GM23338 (cell line): ENCODE data around the gene SNRPA1. TPM values are rescaled to one million over a fixed set of nuclear protein-coding genes. Genes with fewer than 3 reads are reported as not detected.

Source experiments
- ATAC-seq: fragments of 200-7000 bp; cut with Tn5 transposase; 3 replicates; pipeline ENCODE4 v1.9.1; 2020
- DNase-seq: peaks from one replicate; pipeline ENCODE4 v3.0.0-alpha.2; 2015; ENCODE audit warnings: low spot score
- H2AFZ ChIP-seq: fragments of 200-600 bp; sonication (generic); 2 replicates; pipeline ENCODE4 v1.8.0; 2016; ENCODE audit warnings: antibody characterized with exemption, mild to moderate bottlenecking, moderate library complexity
- H3F3A ChIP-seq: fragments of 200-600 bp; sonication (generic); replicated peaks from 2 replicates; pipeline ENCODE4 v1.8.0; 2017; ENCODE audit warnings: antibody characterized with exemption, mixed run types, low read depth
- H3K27ac ChIP-seq: fragments of 200-600 bp; sonication (generic); 2 replicates; pipeline ENCODE4 v1.6.1; 2016; ENCODE audit warnings: low read depth
- H3K27me3 ChIP-seq: fragments of 200-600 bp; sonication (generic); 2 replicates; pipeline ENCODE4 v1.8.0; 2016; ENCODE audit warnings: mild to moderate bottlenecking, mixed run types, moderate library complexity; ENCODE audit not compliant: insufficient read depth
- H3K36me3 ChIP-seq: fragments of 200-600 bp; sonication (generic); 2 replicates; pipeline ENCODE4 v1.8.0; 2016; ENCODE audit warnings: mild to moderate bottlenecking; ENCODE audit not compliant: insufficient read depth
- H3K4me1 ChIP-seq: fragments of 200-600 bp; sonication (generic); 2 replicates; pipeline ENCODE4 v1.8.0; 2016; ENCODE audit warnings: mild to moderate bottlenecking, moderate library complexity; ENCODE audit not compliant: insufficient read depth
- H3K4me2 ChIP-seq: fragments of 200-600 bp; sonication (generic); 2 replicates; pipeline ENCODE4 v1.7.1; 2017; ENCODE audit warnings: mixed run types
- H3K4me3 ChIP-seq: fragments of 200-600 bp; sonication (generic); 2 replicates; pipeline ENCODE4 v1.6.1; 2016; ENCODE audit warnings: mixed run types
- H3K79me2 ChIP-seq: fragments of 200-600 bp; sonication (generic); replicated peaks from 2 replicates; pipeline ENCODE4 v1.8.0; 2017; ENCODE audit warnings: mild to moderate bottlenecking; ENCODE audit not compliant: insufficient read depth
- H3K9me2 ChIP-seq: fragments of 200-600 bp; sonication (generic); 2 replicates; pipeline ENCODE4 v1.8.0; 2017; ENCODE audit not compliant: insufficient read depth
- H4K20me1 ChIP-seq: fragments of 200-600 bp; sonication (generic); replicated peaks from 2 replicates; pipeline ENCODE4 v1.8.0; 2017; ENCODE audit warnings: mild to moderate bottlenecking; ENCODE audit not compliant: insufficient read depth
- H3K27ac Mint-ChIP-seq: 2 replicates; pipeline ENCODE4 v1.8.0; 2020; ENCODE audit warnings: inconsistent platforms, mild to moderate bottlenecking, moderate library complexity, mixed read lengths
- H3K27me3 Mint-ChIP-seq: 3 replicates; pipeline ENCODE4 v1.8.0; 2022; ENCODE audit warnings: low read depth, mild to moderate bottlenecking, moderate library complexity, mixed read lengths, inconsistent platforms; ENCODE audit not compliant: insufficient read depth, poor library complexity
- H3K36me3 Mint-ChIP-seq: 3 replicates; pipeline ENCODE4 v1.8.0; 2021; ENCODE audit warnings: low read depth, mild to moderate bottlenecking, inconsistent platforms, moderate library complexity, mixed read lengths
- H3K4me1 Mint-ChIP-seq: 3 replicates; pipeline ENCODE4 v1.8.0; 2020; ENCODE audit warnings: mild to moderate bottlenecking, inconsistent platforms, mixed read lengths
- H3K4me3 Mint-ChIP-seq: 3 replicates; pipeline ENCODE4 v1.8.0; 2021; ENCODE audit warnings: moderate library complexity, mild to moderate bottlenecking, inconsistent platforms, mixed read lengths
- H3K9me3 Mint-ChIP-seq: 3 replicates; pipeline ENCODE4 v1.8.0; 2020; ENCODE audit warnings: moderate library complexity, mild to moderate bottlenecking, inconsistent platforms, mixed read lengths
- CREB1 ChIP-seq: fragments of 250-450 bp; sonication (Bioruptor Pico); IDR thresholded peaks from 2 replicates; pipeline ENCODE4 v1.5.0; 2020; ENCODE audit warnings: low read depth, mild to moderate bottlenecking, moderate library complexity
- CTCF ChIP-seq, 2 experiments: fragments of 200-600 bp in 1 of 2; sonication (generic) in 1 of 2; conservative IDR thresholded peaks; 2 replicates each; pipeline versions ENCODE4 v1.5.1 to v1.6.1; 2016 to 2017; ENCODE audit warnings: antibody characterized with exemption in 2 of 2, low read depth in 2 of 2, mild to moderate bottlenecking in 2 of 2, moderate library complexity in 1 of 2
- EZH2 ChIP-seq: fragments of 200-600 bp; sonication (generic); IDR thresholded peaks from one replicate; pipeline ENCODE4 v1.8.0; 2017; ENCODE audit warnings: antibody characterized with exemption, mild to moderate bottlenecking, low read depth; ENCODE audit not compliant: unreplicated experiment
- EZH2phosphoT487 ChIP-seq: fragments of 200-600 bp; sonication (generic); IDR thresholded peaks from one replicate; pipeline ENCODE4 v1.8.1; 2018; ENCODE audit warnings: antibody characterized with exemption; ENCODE audit not compliant: unreplicated experiment
- JUNB ChIP-seq: IDR thresholded peaks from one replicate; pipeline ENCODE4 v1.6.1; 2016; ENCODE audit warnings: antibody characterized with exemption; ENCODE audit not compliant: unreplicated experiment
- NANOG ChIP-seq: IDR thresholded peaks from 2 replicates; pipeline ENCODE4 v1.6.1; 2016; ENCODE audit warnings: antibody characterized with exemption, borderline replicate concordance
- POLR2AphosphoS5 ChIP-seq: IDR thresholded peaks from 2 replicates; pipeline ENCODE4 v1.6.1; 2016; ENCODE audit warnings: antibody characterized with exemption, low read depth
- REST ChIP-seq: IDR thresholded peaks from one replicate; pipeline ENCODE4 v1.6.1; 2018; ENCODE audit warnings: antibody characterized with exemption; ENCODE audit not compliant: unreplicated experiment
- STAT1 ChIP-seq: IDR thresholded peaks from one replicate; pipeline ENCODE4 v1.6.1; 2016; ENCODE audit warnings: antibody characterized with exemption; ENCODE audit not compliant: unreplicated experiment
- ZNF114 ChIP-seq: fragments of 250-450 bp; sonication (Bioruptor Pico); IDR thresholded peaks from 2 replicates; pipeline ENCODE4 v1.5.0; 2020; ENCODE audit warnings: mild to moderate bottlenecking, moderate library complexity
- ZNF331 ChIP-seq: fragments of 250-450 bp; sonication (Bioruptor Pico); IDR thresholded peaks from 2 replicates; pipeline ENCODE4 v1.5.0; 2020; ENCODE audit warnings: low read depth, mild to moderate bottlenecking, moderate library complexity
- polyA plus RNA-seq: library from polyadenylated mRNA; unstranded; fragments of >200 nt; fragmentation: Nextera tagmentation; extraction: Ambion mirVana; gene quantifications from 2 replicates; pipeline ENCODE4 v1.2.1, GENCODE V29; 2016
- total RNA-seq: library from RNA; depleted of rRNA; stranded (reverse); fragments of >200 nt; shearing (Covaris generic); gene quantifications from 2 replicates; pipeline ENCODE4 v1.2.3, GENCODE V29; 2014
- TF ChIP-seq, protein P1 (sequence below): IDR thresholded peaks from 2 replicates; pipeline ENCODE4 v1.6.1; 2016; ENCODE audit warnings: antibody characterized with exemption
- TF ChIP-seq, protein P2 (sequence below): fragments of 250-450 bp; sonication (Bioruptor Pico); IDR thresholded peaks from 2 replicates; pipeline ENCODE4 v1.5.0; 2020; ENCODE audit warnings: mild to moderate bottlenecking, moderate library complexity

Gene SNRPA1
- total and polyA plus RNA-seq, 2 experiments from 2014 or later = 170 to 361 TPM

GRCh38 chr15:101250341-101250831 is 44.7 kb downstream of the SNRPA1 start:
- H3K9me3 Mint-ChIP-seq = no peaks in the 10 kb centered on the region
- no peak for TF ChIP-seq STAT1
- TF ChIP-seq ZNF331 (CRISPR knock-in tag) = no peak
- no peak for TF ChIP-seq JUNB
- TF ChIP-seq, protein P1, sequence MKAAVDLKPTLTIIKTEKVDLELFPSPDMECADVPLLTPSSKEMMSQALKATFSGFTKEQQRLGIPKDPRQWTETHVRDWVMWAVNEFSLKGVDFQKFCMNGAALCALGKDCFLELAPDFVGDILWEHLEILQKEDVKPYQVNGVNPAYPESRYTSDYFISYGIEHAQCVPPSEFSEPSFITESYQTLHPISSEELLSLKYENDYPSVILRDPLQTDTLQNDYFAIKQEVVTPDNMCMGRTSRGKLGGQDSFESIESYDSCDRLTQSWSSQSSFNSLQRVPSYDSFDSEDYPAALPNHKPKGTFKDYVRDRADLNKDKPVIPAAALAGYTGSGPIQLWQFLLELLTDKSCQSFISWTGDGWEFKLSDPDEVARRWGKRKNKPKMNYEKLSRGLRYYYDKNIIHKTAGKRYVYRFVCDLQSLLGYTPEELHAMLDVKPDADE = no peak
- TF ChIP-seq, protein P2, sequence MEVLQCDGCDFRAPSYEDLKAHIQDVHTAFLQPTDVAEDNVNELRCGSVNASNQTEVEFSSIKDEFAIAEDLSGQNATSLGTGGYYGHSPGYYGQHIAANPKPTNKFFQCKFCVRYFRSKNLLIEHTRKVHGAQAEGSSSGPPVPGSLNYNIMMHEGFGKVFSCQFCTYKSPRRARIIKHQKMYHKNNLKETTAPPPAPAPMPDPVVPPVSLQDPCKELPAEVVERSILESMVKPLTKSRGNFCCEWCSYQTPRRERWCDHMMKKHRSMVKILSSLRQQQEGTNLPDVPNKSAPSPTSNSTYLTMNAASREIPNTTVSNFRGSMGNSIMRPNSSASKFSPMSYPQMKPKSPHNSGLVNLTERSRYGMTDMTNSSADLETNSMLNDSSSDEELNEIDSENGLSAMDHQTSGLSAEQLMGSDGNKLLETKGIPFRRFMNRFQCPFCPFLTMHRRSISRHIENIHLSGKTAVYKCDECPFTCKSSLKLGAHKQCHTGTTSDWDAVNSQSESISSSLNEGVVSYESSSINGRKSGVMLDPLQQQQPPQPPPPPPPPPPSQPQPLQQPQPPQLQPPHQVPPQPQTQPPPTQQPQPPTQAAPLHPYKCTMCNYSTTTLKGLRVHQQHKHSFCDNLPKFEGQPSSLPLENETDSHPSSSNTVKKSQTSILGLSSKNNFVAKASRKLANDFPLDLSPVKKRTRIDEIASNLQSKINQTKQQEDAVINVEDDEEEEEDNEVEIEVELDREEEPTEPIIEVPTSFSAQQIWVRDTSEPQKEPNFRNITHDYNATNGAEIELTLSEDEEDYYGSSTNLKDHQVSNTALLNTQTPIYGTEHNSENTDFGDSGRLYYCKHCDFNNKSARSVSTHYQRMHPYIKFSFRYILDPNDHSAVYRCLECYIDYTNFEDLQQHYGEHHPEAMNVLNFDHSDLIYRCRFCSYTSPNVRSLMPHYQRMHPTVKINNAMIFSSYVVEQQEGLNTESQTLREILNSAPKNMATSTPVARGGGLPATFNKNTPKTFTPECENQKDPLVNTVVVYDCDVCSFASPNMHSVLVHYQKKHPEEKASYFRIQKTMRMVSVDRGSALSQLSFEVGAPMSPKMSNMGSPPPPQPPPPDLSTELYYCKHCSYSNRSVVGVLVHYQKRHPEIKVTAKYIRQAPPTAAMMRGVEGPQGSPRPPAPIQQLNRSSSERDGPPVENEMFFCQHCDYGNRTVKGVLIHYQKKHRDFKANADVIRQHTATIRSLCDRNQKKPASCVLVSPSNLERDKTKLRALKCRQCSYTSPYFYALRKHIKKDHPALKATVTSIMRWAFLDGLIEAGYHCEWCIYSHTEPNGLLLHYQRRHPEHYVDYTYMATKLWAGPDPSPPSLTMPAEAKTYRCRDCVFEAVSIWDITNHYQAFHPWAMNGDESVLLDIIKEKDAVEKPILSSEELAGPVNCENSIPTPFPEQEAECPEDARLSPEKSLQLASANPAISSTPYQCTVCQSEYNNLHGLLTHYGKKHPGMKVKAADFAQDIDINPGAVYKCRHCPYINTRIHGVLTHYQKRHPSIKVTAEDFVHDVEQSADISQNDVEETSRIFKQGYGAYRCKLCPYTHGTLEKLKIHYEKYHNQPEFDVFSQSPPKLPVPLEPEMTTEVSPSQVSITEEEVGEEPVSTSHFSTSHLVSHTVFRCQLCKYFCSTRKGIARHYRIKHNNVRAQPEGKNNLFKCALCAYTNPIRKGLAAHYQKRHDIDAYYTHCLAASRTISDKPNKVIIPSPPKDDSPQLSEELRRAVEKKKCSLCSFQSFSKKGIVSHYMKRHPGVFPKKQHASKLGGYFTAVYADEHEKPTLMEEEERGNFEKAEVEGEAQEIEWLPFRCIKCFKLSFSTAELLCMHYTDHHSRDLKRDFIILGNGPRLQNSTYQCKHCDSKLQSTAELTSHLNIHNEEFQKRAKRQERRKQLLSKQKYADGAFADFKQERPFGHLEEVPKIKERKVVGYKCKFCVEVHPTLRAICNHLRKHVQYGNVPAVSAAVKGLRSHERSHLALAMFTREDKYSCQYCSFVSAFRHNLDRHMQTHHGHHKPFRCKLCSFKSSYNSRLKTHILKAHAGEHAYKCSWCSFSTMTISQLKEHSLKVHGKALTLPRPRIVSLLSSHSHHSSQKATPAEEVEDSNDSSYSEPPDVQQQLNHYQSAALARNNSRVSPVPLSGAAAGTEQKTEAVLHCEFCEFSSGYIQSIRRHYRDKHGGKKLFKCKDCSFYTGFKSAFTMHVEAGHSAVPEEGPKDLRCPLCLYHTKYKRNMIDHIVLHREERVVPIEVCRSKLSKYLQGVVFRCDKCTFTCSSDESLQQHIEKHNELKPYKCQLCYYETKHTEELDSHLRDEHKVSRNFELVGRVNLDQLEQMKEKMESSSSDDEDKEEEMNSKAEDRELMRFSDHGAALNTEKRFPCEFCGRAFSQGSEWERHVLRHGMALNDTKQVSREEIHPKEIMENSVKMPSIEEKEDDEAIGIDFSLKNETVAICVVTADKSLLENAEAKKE = no peak
- TF ChIP-seq CREB1 (CRISPR knock-in tag) = no peak
- TF ChIP-seq REST = no peak
- TF ChIP-seq EZH2phosphoT487 = no peak
- TF ChIP-seq CTCF (conservative IDR thresholded peaks at IDR 0.05; ENCODE audit: low read depth in 2 of 2) = no peak
- TF ChIP-seq ZNF114 (CRISPR knock-in tag) = no peak
- no peak for TF ChIP-seq NANOG
- no peak for TF ChIP-seq EZH2
- TF ChIP-seq POLR2AphosphoS5 = no peak
- H3K36me3 Mint-ChIP-seq = peaks cover 11% of the 10 kb centered on the region; the same call in 2 of the 3 replicates
- Histone ChIP-seq H3K36me3 (no peaks in the 10 kb centered on the region; the same call in none of the 2 replicates), H3K4me2 (peak overlapping the region; percentile 94), H3K79me2 (peaks cover 55% of the 10 kb centered on the region), H3K27me3 (peaks cover 17% of the 10 kb centered on the region), H2AFZ (no peak overlapping the region), H3K4me1 (peaks cover 49% of the 10 kb centered on the region), H3K9me2 (no peaks in the 10 kb centered on the region), H3F3A (0 out of 2 replicates have a peak, but pooled peaks cover 4% of the 10 kb centered on the region), H4K20me1 (peaks cover 39% of the 10 kb centered on the region), H3K4me3 (peak overlapping the region; percentile 84), H3K27ac (no peak overlapping the region)
- DNase-seq = no peak
- peaks cover 12% of the 10 kb centered on the region for H3K27me3 Mint-ChIP-seq
- no peak; the same call in 2 of the 3 replicates for ATAC-seq
- H3K4me3 Mint-ChIP-seq = peak overlapping the region; percentile 96
- peak overlapping the region; percentile 90 for H3K27ac Mint-ChIP-seq
- H3K4me1 Mint-ChIP-seq = peaks cover 61% of the 10 kb centered on the region
